Measurements from ENCODE around the gene PIGW.
A peak's percentile ranks its signal among the peaks of the same experiment; 100 is the strongest.

DNA sequence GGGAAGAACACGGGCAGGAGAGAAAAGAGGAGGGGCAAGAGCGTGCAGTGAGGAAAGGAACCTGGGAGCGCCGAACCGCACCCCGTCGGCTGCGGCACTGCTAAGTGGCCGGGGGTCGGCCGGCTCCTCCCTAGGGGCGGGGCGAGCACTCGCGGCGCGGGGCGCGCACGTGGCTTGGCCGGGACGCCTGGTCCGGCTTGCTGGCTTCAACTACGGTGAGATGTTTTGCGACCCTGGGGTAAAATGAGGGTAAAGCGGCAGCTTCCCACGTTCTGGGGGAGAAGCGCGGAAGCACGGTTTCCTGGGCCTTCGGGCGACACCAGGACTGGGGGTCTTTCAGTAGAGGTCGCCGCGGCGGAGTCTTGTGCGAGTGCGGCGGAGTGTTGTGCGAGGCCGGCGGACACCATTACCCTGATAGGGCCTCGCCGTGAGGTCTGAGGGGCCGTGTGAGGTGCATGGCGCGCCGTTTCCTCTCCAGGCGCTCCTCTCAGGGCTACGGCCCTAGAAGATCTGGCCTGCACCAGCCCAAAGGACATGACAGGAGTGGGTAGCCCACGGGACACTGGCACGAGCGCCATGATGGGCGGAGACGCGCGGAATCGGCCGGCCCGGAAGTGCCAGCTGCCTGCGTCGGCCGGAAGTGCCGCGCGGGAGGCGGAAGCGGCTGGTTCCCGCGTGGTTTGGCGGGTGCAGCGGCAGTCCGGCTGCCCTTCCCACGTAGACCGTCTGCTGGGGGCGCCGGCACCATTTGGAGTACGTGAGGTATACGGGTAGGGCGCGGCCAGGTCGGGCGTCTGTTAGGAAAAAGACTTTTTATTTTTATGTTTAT is at the start of gene PIGW, which contains the start of gene MYO19:
- TF ChIP-seq CTCF (IDR thresholded peaks at IDR 0.05 in 2 of 3, conservative IDR thresholded peaks at IDR 0.05 in 1 of 3; ENCODE audit: insufficient read depth in 2 of 3, low read depth in 1 of 3, low read length in 3 of 3) (peak; percentile 15 to 30 (median 26); a peak in 1 of 6 replicates), KDM1A (IDR thresholded peaks at IDR 0.05) (no peak), VEZF1 (CRISPR knock-in tag; IDR thresholded peaks at IDR 0.05) (peak; percentile 69; the same call in 1 of the 2 replicates), DMBX1 (CRISPR knock-in tag; IDR thresholded peaks at IDR 0.05; ENCODE audit: borderline replicate concordance) (no peak; the same call in none of the 2 replicates), ATF2 (CRISPR knock-in tag; IDR thresholded peaks at IDR 0.05) (no peak), ZNF395 (CRISPR knock-in tag; IDR thresholded peaks at IDR 0.05) (peak; percentile 96), U2AF2 (optimal IDR thresholded peaks at IDR 0.05; ENCODE audit: low read depth, low read length) (no peak)
